AG04449 (cell line): ENCODE results near the gene LRRC61.

Source experiments
- CTCF ChIA-PET: fragments of 350-600 bp; formaldehyde crosslinking; extraction: SDS; loops from one replicate; lab custom pipeline; 2021; ENCODE audit warnings: antibody characterized with exemption; lab: Yijun Ruan, JAX
- POLR2A ChIA-PET: fragments of 400-600, 350-600 bp; formaldehyde crosslinking; extraction: SDS; loops from one replicate; lab custom pipeline; 2020; ENCODE audit warnings: antibody characterized with exemption, inconsistent platforms; lab: Yijun Ruan, JAX
- DNase-seq: peaks from one replicate; pipeline ENCODE4 v3.0.0-alpha.2; 2010; ENCODE audit warnings: low read depth, low spot score
- H3K4me3 ChIP-seq: 2 replicates; pipeline ENCODE4 v1.5.1; 2011; ENCODE audit warnings: low read depth, mild to moderate bottlenecking, control low read depth, low read length
- CTCF ChIP-seq: IDR thresholded peaks from one replicate; pipeline ENCODE4 v1.5.1; 2011; ENCODE audit warnings: mild to moderate bottlenecking, moderate library complexity, low read length, control low read depth, inconsistent platforms; ENCODE audit not compliant: insufficient read depth; ENCODE audit errors: missing control alignments

The LRRC61 gene

GRCh38 chr7:150340875-150341262 lies 17.7 kb downstream of the LRRC61 start:
- no peak for TF ChIP-seq CTCF
- H3K4me3 ChIP-seq = no peak overlapping the region
- POLR2A ChIA-PET = no interaction called here
- CTCF ChIA-PET = no interaction called here
- DNase-seq = no peak

GRCh38 chr7:150341263-150342120 lies 18.3 kb downstream of the LRRC61 start, which contains the start of gene RARRES2:
RARRES2 (minus strand) TSS chr7:150341629; CDS start chr7:150340609, 1,020 bp downstream.
- no peak for TF ChIP-seq CTCF
- H3K4me3 ChIP-seq = no peak within 1 kb of the TSS
- ChIA-PET CTCF (no interaction called here), POLR2A (no interaction called here)
- no peak for DNase-seq

- no peak overlapping the region for H3K4me3 ChIP-seq
- no peak for TF ChIP-seq CTCF
- ChIA-PET POLR2A (no interaction called here), CTCF (no interaction called here)
- DNase-seq = no peak
Observed at GRCh38 chr7:150342121-150342408, 18.9 kb downstream of the LRRC61 start.

- CTCF ChIA-PET = no interaction called here
- no peak for DNase-seq
- POLR2A ChIA-PET = no interaction called here
Observed at GRCh38 chr7:150343225-150343624, 20.1 kb downstream of the LRRC61 start.

GRCh38 chr7:150344299-150344698 lies 21.1 kb downstream of the LRRC61 start:
- no peak overlapping the region for H3K4me3 ChIP-seq
- TF ChIP-seq CTCF = no peak
- POLR2A ChIA-PET = no interaction called here
- CTCF ChIA-PET = interaction anchor here (0.9 kb wide), 1 partner anchor 13 kb away, joined by 4 read pairs; no protein-coding TSS in a partner anchor
- no peak for DNase-seq

More at GRCh38 chr7:150343225-150343624, 20.1 kb downstream of the LRRC61 start:
- no peak overlapping the region for H3K4me3 ChIP-seq
- no peak for TF ChIP-seq CTCF

GRCh38 chr7:150345012-150345411 lies 21.9 kb downstream of the LRRC61 start:
- H3K4me3 ChIP-seq = no peak overlapping the region
- ChIA-PET CTCF (interaction anchor here (3.1 kb wide), 1 partner anchor 11 kb away, joined by 15 read pairs; no protein-coding TSS in a partner anchor), POLR2A (no interaction called here)
- no peak for DNase-seq
- no peak for TF ChIP-seq CTCF
